ENCODE results near the gene PDGFA.

- TF ChIP-seq CTCF (IDR thresholded peaks at IDR 0.05; ENCODE audit: borderline replicate concordance, extremely low read depth, low read length, poor library complexity, severe bottlenecking): no peak
- TF ChIP-seq EZH2 (IDR thresholded peaks at IDR 0.05; ENCODE audit: borderline replicate concordance, low read depth, low read length, severe bottlenecking): no peak
Observed at GRCh38 chr7:481219-481930, 38.3 kb downstream of the PDGFA start.
